GM10266 (cell line): ENCODE measurements around the gene HOXD9.

Experiments used
- DNase-seq: peaks from one replicate; pipeline ENCODE4 v3.0.0; 2012; ENCODE audit errors: extremely low spot score
- TF ChIP-seq, protein P1 (sequence below): IDR thresholded peaks from 2 replicates; pipeline ENCODE4 v1.5.1; 2012; ENCODE audit warnings: mild to moderate bottlenecking, low read depth; ENCODE audit not compliant: control insufficient read depth, insufficient read depth; ENCODE audit errors: missing control alignments

Gene HOXD9

GRCh38 chr2:176152350-176153181 lies 30.0 kb downstream of the HOXD9 start:
- DNase-seq, result no peak

GRCh38 chr2:176154576-176155252 lies 32.2 kb downstream of the HOXD9 start:
- TF ChIP-seq, protein P1, sequence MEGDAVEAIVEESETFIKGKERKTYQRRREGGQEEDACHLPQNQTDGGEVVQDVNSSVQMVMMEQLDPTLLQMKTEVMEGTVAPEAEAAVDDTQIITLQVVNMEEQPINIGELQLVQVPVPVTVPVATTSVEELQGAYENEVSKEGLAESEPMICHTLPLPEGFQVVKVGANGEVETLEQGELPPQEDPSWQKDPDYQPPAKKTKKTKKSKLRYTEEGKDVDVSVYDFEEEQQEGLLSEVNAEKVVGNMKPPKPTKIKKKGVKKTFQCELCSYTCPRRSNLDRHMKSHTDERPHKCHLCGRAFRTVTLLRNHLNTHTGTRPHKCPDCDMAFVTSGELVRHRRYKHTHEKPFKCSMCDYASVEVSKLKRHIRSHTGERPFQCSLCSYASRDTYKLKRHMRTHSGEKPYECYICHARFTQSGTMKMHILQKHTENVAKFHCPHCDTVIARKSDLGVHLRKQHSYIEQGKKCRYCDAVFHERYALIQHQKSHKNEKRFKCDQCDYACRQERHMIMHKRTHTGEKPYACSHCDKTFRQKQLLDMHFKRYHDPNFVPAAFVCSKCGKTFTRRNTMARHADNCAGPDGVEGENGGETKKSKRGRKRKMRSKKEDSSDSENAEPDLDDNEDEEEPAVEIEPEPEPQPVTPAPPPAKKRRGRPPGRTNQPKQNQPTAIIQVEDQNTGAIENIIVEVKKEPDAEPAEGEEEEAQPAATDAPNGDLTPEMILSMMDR, result no peak
- no peak for DNase-seq

More at GRCh38 chr2:176152350-176153181, 30.0 kb downstream of the HOXD9 start:
- TF ChIP-seq, protein P1, result no peak

GRCh38 chr2:176155356-176156044 lies 33.0 kb downstream of the HOXD9 start:
- DNase-seq, result no peak
- TF ChIP-seq, protein P1, result no peak

DNA sequence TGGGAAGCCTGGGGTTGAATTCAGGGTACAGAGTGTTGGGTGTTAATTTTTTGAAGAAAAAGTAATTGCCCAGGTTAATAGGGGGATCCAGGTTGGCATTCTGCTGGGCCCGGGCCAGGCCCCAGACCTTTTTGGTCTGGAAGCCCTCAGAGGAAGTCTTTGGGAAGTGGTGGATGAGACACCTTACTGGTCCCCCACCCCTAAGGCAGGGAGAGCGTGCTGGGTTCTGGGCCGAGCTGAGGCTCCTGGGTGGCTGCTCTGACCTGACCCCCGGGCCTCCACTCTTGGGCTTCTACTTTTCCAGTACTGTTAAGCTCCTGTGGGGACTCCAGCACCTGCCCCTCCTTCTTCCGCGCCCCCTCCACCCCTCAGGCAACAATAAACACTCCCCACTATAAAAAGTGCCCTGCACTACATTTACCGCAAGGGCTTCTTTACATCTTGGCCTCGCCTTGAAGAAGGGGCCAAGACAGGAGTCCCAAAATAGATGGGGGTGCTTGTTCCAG lies 33.8 kb downstream of the HOXD9 start:
- TF ChIP-seq, protein P1, result no peak
- no peak for DNase-seq

GRCh38 chr2:176156807-176157498 lies 34.4 kb downstream of the HOXD9 start, which contains the start of gene HOXD3:
Gene HOXD3, plus strand, starts transcription at chr2:176157307. Its CDS starts 11,808 bp downstream, at chr2:176169115.
- DNase-seq, result no peak

More at GRCh38 chr2:176156807-176157498, 34.4 kb downstream of the HOXD9 start, which contains the start of gene HOXD3:
- TF ChIP-seq, protein P1, result no peak
